Endodermal cell (in vitro differentiated cells): ENCODE measurements around the gene RPS21. TPM values are rescaled to one million over a fixed set of nuclear protein-coding genes. Genes with fewer than 3 reads are reported as not detected.
A peak's percentile ranks its signal among the peaks of the same experiment; 100 is the strongest.

Source experiments
- DNase-seq: peaks from one replicate; pipeline ENCODE4 v3.0.0-alpha.2; 2017
- H3K27ac ChIP-seq: 2 replicates; pipeline ENCODE4 v1.5.1; 2013; ENCODE audit warnings: mild to moderate bottlenecking, low read depth, low read length, moderate library complexity
- H3K27me3 ChIP-seq: 2 replicates; pipeline ENCODE4 v1.6.1; 2013; ENCODE audit warnings: mild to moderate bottlenecking, low read length, moderate library complexity; ENCODE audit not compliant: insufficient read depth, control insufficient read depth, poor library complexity, severe bottlenecking
- H3K36me3 ChIP-seq: 2 replicates; pipeline ENCODE4 v1.7.0; 2013; ENCODE audit warnings: mild to moderate bottlenecking, low read length, moderate library complexity; ENCODE audit not compliant: control insufficient read depth, insufficient read depth
- H3K4me1 ChIP-seq: one replicate; pipeline ENCODE4 v1.7.0; 2013; ENCODE audit warnings: low read length; ENCODE audit not compliant: control insufficient read depth, insufficient read depth
- H3K4me3 ChIP-seq: 2 replicates; pipeline ENCODE4 v1.5.1; 2013; ENCODE audit warnings: mild to moderate bottlenecking, low read length, moderate library complexity
- H3K9ac ChIP-seq: 2 replicates; pipeline ENCODE4 v1.6.1; 2013; ENCODE audit warnings: mild to moderate bottlenecking, low read length, moderate library complexity; ENCODE audit not compliant: poor library complexity, severe bottlenecking; ENCODE audit errors: extremely low read depth
- H3K9me3 ChIP-seq: 2 replicates; pipeline ENCODE4 v1.6.1; 2013; ENCODE audit warnings: mild to moderate bottlenecking, low read length, moderate library complexity; ENCODE audit not compliant: control insufficient read depth
- H3K27ac Mint-ChIP-seq: 2 replicates; pipeline ENCODE4 v1.8.0; 2020; ENCODE audit warnings: mixed read lengths
- H3K27me3 Mint-ChIP-seq: 2 replicates; pipeline ENCODE4 v1.8.0; 2021; ENCODE audit warnings: mild to moderate bottlenecking, mixed read lengths; ENCODE audit not compliant: insufficient read depth
- H3K36me3 Mint-ChIP-seq: 2 replicates; pipeline ENCODE4 v1.8.0; 2020; ENCODE audit warnings: low read depth, mixed read lengths
- H3K4me1 Mint-ChIP-seq: 2 replicates; pipeline ENCODE4 v1.8.0; 2020; ENCODE audit warnings: mixed read lengths
- H3K4me3 Mint-ChIP-seq: 2 replicates; pipeline ENCODE4 v1.8.0; 2020; ENCODE audit warnings: mild to moderate bottlenecking, moderate library complexity, mixed read lengths
- H3K9me3 Mint-ChIP-seq: 2 replicates; pipeline ENCODE4 v1.8.0; 2020; ENCODE audit warnings: mild to moderate bottlenecking, mixed read lengths
- CTCF ChIP-seq: fragments of 200-600 bp; sonication (generic); conservative IDR thresholded peaks from 2 replicates; pipeline ENCODE4 v1.5.0; 2021; ENCODE audit warnings: antibody characterized with exemption, mild to moderate bottlenecking
- WGBS, 2 experiments: methylation state at CpG; one replicate each; pipeline versions ENCODE4 v1.1.5 to v1.1.7; 2013; ENCODE audit warnings: missing lambda C conversion rate in 2 of 2, mixed read lengths in 1 of 2; ENCODE audit not compliant: insufficient coverage in 1 of 2, insufficient read length in 1 of 2; 5-methylcytosine and 5-hydroxymethylcytosine counted together
- total RNA-seq, 2 donors: library from RNA; stranded (reverse); fragmentation: NEBNext Ultra II Directional in 1 of 2; extraction: Animal tissue kit (Norgen Biotek cat#: 25700) in 1 of 2; gene quantifications; 2 replicates in 1 of 2; 3 replicates in 1 of 2; pipeline ENCODE4 v1.2.1, GENCODE V29; 2021

RPS21 gene
- total RNA-seq, 2 donors from 2014 or later, result 1,288 to 1,382 TPM

- H3K4me1 Mint-ChIP-seq, result peaks cover 7% of the 10 kb centered on the region
- H3K9me3 ChIP-seq, result peaks cover 4% of the 10 kb centered on the region
- H3K36me3 ChIP-seq, result peaks cover 44% of the 10 kb centered on the region
- no peak overlapping the region for H3K9ac ChIP-seq
- H3K27me3 Mint-ChIP-seq, result no peaks in the 10 kb centered on the region
- peak; percentile 53 for DNase-seq
- H3K4me3 Mint-ChIP-seq, result no peak overlapping the region
- TF ChIP-seq CTCF, result no peak
- 79 to 87% methylated on average over 9 to 14 of the region's 14 CpGs for WGBS, 2 experiments
- H3K4me3 ChIP-seq, result no peak overlapping the region
- H3K4me1 ChIP-seq, result peaks cover 14% of the 10 kb centered on the region
- H3K27ac Mint-ChIP-seq, result no peak overlapping the region
- peaks cover 6% of the 10 kb centered on the region for H3K9me3 Mint-ChIP-seq
- H3K36me3 Mint-ChIP-seq, result peaks cover 24% of the 10 kb centered on the region
- no peaks in the 10 kb centered on the region for H3K27me3 ChIP-seq
- no peak overlapping the region for H3K27ac ChIP-seq
Observed at GRCh38 chr20:62354031-62354808, 32.7 kb upstream of the RPS21 start.

GRCh38 chr20:62354811-62355341 lies 32.0 kb upstream of the RPS21 start:
- Mint-ChIP-seq H3K9me3 (peaks cover 2% of the 10 kb centered on the region), H3K36me3 (peaks cover 19% of the 10 kb centered on the region), H3K4me3 (no peak overlapping the region), H3K27me3 (no peaks in the 10 kb centered on the region), H3K4me1 (peaks cover 7% of the 10 kb centered on the region), H3K27ac (peak overlapping the region; percentile 35)
- Histone ChIP-seq H3K9me3 (peaks cover 3% of the 10 kb centered on the region), H3K4me1 (peaks cover 14% of the 10 kb centered on the region), H3K27ac (no peak overlapping the region), H3K36me3 (peaks cover 39% of the 10 kb centered on the region), H3K9ac (no peak overlapping the region), H3K4me3 (no peak overlapping the region), H3K27me3 (no peaks in the 10 kb centered on the region)
- 66 to 76% methylated on average over 6 to 16 of the region's 16 CpGs for WGBS, 2 experiments
- peak; percentile 44 for DNase-seq
- no peak for TF ChIP-seq CTCF

- Mint-ChIP-seq H3K27me3 (no peaks in the 10 kb centered on the region), H3K36me3 (peaks cover 13% of the 10 kb centered on the region), H3K9me3 (no peaks in the 10 kb centered on the region), H3K4me1 (peaks cover 7% of the 10 kb centered on the region), H3K27ac (peak overlapping the region; percentile 35), H3K4me3 (no peak overlapping the region)
- Histone ChIP-seq H3K9me3 (no peaks in the 10 kb centered on the region), H3K27ac (peak overlapping the region; percentile 73), H3K27me3 (no peaks in the 10 kb centered on the region), H3K36me3 (peaks cover 33% of the 10 kb centered on the region), H3K9ac (no peak overlapping the region), H3K4me1 (peaks cover 14% of the 10 kb centered on the region), H3K4me3 (no peak overlapping the region)
- DNase-seq, result peak; percentile 70
- TF ChIP-seq CTCF, result no peak
- 57 to 69% methylated on average over 5 to 11 of the region's 11 CpGs for WGBS, 2 experiments
Observed at GRCh38 chr20:62355516-62355877, 31.4 kb upstream of the RPS21 start.
